ENCODE measurements around the gene OAS3.
"Not testable (repeated sequence)": the region's sequence is repeated elsewhere in the genome, so short reads cannot be mapped to it uniquely, and the experiment has no call there.

OAS3 gene

GRCh38 chr12:112908548-112908947, 29.7 kb upstream of the OAS3 start:
- no peaks in the 10 kb centered on the region for H3K36me3 ChIP-seq (ENCODE audit: insufficient read depth)
- H4K20me1 ChIP-seq (ENCODE audit: insufficient read depth): no peaks in the 10 kb centered on the region
- no peak overlapping the region for H3K4me2 ChIP-seq
- peaks cover 20% of the 10 kb centered on the region for H3K4me1 ChIP-seq (ENCODE audit: low read depth, poor library complexity, severe bottlenecking)
- H2AFZ ChIP-seq (ENCODE audit: low read depth): no peak overlapping the region
- H3K27me3 ChIP-seq (ENCODE audit: insufficient read depth, low read depth): no peaks in the 10 kb centered on the region
- H3K9ac ChIP-seq: no peak overlapping the region
- H3K4me3 ChIP-seq (IDR thresholded peaks at IDR 0.05; ENCODE audit: insufficient read depth, low read depth, low read length): no peak overlapping the region
- no peaks in the 10 kb centered on the region for H3K79me2 ChIP-seq (ENCODE audit: insufficient read depth, low read depth)
- H3K27ac ChIP-seq: no peak overlapping the region
- no peak for TF ChIP-seq CTCF (conservative IDR thresholded peaks at IDR 0.05; ENCODE audit: low read depth, low read length)

- Histone ChIP-seq H3K36me3 (ENCODE audit: insufficient read depth) (no peaks in the 10 kb centered on the region), H3K4me1 (ENCODE audit: low read depth, poor library complexity, severe bottlenecking) (peaks cover 20% of the 10 kb centered on the region), H2AFZ (ENCODE audit: low read depth) (no peak overlapping the region), H3K4me3 (IDR thresholded peaks at IDR 0.05; ENCODE audit: insufficient read depth, low read depth, low read length) (no peak overlapping the region), H3K4me2 (no peak overlapping the region), H3K27ac (no peak overlapping the region), H4K20me1 (ENCODE audit: insufficient read depth) (no peaks in the 10 kb centered on the region), H3K9ac (no peak overlapping the region), H3K27me3 (ENCODE audit: insufficient read depth, low read depth) (no peaks in the 10 kb centered on the region), H3K79me2 (ENCODE audit: insufficient read depth, low read depth) (no peaks in the 10 kb centered on the region)
- no peak for TF ChIP-seq CTCF (conservative IDR thresholded peaks at IDR 0.05; ENCODE audit: low read depth, low read length)
Measured at GRCh38 chr12:112909693-112910092, 28.6 kb upstream of the OAS3 start.

GRCh38 chr12:112913038-112913688, 25.1 kb upstream of the OAS3 start:
- Histone ChIP-seq H3K36me3 (ENCODE audit: insufficient read depth) (no peaks in the 10 kb centered on the region), H3K27ac (no peak overlapping the region), H4K20me1 (ENCODE audit: insufficient read depth) (no peaks in the 10 kb centered on the region), H3K9ac (no peak overlapping the region), H3K4me1 (ENCODE audit: low read depth, poor library complexity, severe bottlenecking) (peaks cover 3% of the 10 kb centered on the region), H3K4me2 (no peak overlapping the region), H3K4me3 (IDR thresholded peaks at IDR 0.05; ENCODE audit: insufficient read depth, low read depth, low read length) (no peak overlapping the region), H3K27me3 (ENCODE audit: insufficient read depth, low read depth) (no peaks in the 10 kb centered on the region), H3K79me2 (ENCODE audit: insufficient read depth, low read depth) (no peaks in the 10 kb centered on the region), H2AFZ (ENCODE audit: low read depth) (no peak overlapping the region)
- no peak for TF ChIP-seq CTCF (conservative IDR thresholded peaks at IDR 0.05; ENCODE audit: low read depth, low read length)

GRCh38 chr12:112913888-112914287, 24.4 kb upstream of the OAS3 start:
- H3K9ac ChIP-seq; H2AFZ ChIP-seq (ENCODE audit: low read depth); H3K79me2 ChIP-seq (ENCODE audit: insufficient read depth, low read depth); H3K4me2 ChIP-seq; H3K27ac ChIP-seq; H4K20me1 ChIP-seq (ENCODE audit: insufficient read depth); H3K4me1 ChIP-seq (ENCODE audit: low read depth, poor library complexity, severe bottlenecking); H3K4me3 ChIP-seq (IDR thresholded peaks at IDR 0.05; ENCODE audit: insufficient read depth, low read depth, low read length); H3K36me3 ChIP-seq (ENCODE audit: insufficient read depth); H3K27me3 ChIP-seq (ENCODE audit: insufficient read depth, low read depth): not testable (repeated sequence)

- Histone ChIP-seq H3K36me3 (ENCODE audit: insufficient read depth) (no peaks in the 10 kb centered on the region), H3K27me3 (ENCODE audit: insufficient read depth, low read depth) (no peaks in the 10 kb centered on the region), H3K4me2 (no peak overlapping the region)
Measured at GRCh38 chr12:112916270-112916669, 22.0 kb upstream of the OAS3 start.

More at GRCh38 chr12:112916270-112916669, 22.0 kb upstream of the OAS3 start:
- no peaks in the 10 kb centered on the region for H4K20me1 ChIP-seq (ENCODE audit: insufficient read depth)
- no peak for TF ChIP-seq CTCF (conservative IDR thresholded peaks at IDR 0.05; ENCODE audit: low read depth, low read length)
- no peak overlapping the region for H2AFZ ChIP-seq (ENCODE audit: low read depth)
- H3K79me2 ChIP-seq (ENCODE audit: insufficient read depth, low read depth): no peaks in the 10 kb centered on the region
- no peaks in the 10 kb centered on the region for H3K4me1 ChIP-seq (ENCODE audit: low read depth, poor library complexity, severe bottlenecking)
- H3K9ac ChIP-seq: no peak overlapping the region
- H3K4me3 ChIP-seq (IDR thresholded peaks at IDR 0.05; ENCODE audit: insufficient read depth, low read depth, low read length): no peak overlapping the region
- no peak overlapping the region for H3K27ac ChIP-seq

Data from KMS-11 (cell line).